Endothelial cell of umbilical vein (primary cell): ENCODE measurements around the gene ZKSCAN3.

Source experiments
- CTCF ChIP-seq, 2 donors: IDR thresholded peaks; 1 replicate in 1 of 2; 2 replicates in 1 of 2; pipeline ENCODE4 v1.5.1; 2011; ENCODE audit warnings: low read length in 2 of 2, mild to moderate bottlenecking in 2 of 2, moderate library complexity in 2 of 2, control low read depth in 1 of 2, inconsistent platforms in 1 of 2, low read depth in 1 of 2; ENCODE audit not compliant: insufficient read depth in 1 of 2; ENCODE audit errors: extremely low read depth in 1 of 2
- EZH2 ChIP-seq: IDR thresholded peaks from 2 replicates; pipeline ENCODE4 v1.6.1; 2012; ENCODE audit warnings: borderline replicate concordance, low read depth, mild to moderate bottlenecking, moderate library complexity, low read length, inconsistent platforms; ENCODE audit not compliant: severe bottlenecking
- FOS ChIP-seq: IDR thresholded peaks from 2 replicates; pipeline ENCODE4 v1.6.1; 2011; ENCODE audit warnings: mild to moderate bottlenecking, low read length, moderate library complexity, borderline replicate concordance; ENCODE audit not compliant: insufficient read depth
- GATA2 ChIP-seq: IDR thresholded peaks from 2 replicates; pipeline ENCODE4 v1.7.0; 2011; ENCODE audit warnings: low read depth, mild to moderate bottlenecking, moderate library complexity, mixed read lengths, low read length; ENCODE audit not compliant: insufficient read length, insufficient read depth
- JUN ChIP-seq: IDR thresholded peaks from 2 replicates; pipeline ENCODE4 v1.6.1; 2011; ENCODE audit warnings: borderline replicate concordance, low read depth; ENCODE audit not compliant: insufficient read length, insufficient read depth
- MAX ChIP-seq: IDR thresholded peaks from 2 replicates; pipeline ENCODE4 v1.6.1; 2011; ENCODE audit not compliant: insufficient read depth, insufficient read length
- MYC ChIP-seq: IDR thresholded peaks from one replicate; pipeline ENCODE4 v1.6.1; 2011; ENCODE audit warnings: mild to moderate bottlenecking, low read depth, low read length
- POLR2A ChIP-seq: IDR thresholded peaks from 2 replicates; pipeline ENCODE4 v1.6.1; 2012; ENCODE audit warnings: low read depth, mild to moderate bottlenecking, control low read depth, low read length
- POLR2AphosphoS5 ChIP-seq: IDR thresholded peaks from 2 replicates; pipeline ENCODE4 v1.6.1; 2012; ENCODE audit warnings: low read depth, mild to moderate bottlenecking, control low read depth, low read length, moderate library complexity; ENCODE audit not compliant: insufficient read depth

DNA sequence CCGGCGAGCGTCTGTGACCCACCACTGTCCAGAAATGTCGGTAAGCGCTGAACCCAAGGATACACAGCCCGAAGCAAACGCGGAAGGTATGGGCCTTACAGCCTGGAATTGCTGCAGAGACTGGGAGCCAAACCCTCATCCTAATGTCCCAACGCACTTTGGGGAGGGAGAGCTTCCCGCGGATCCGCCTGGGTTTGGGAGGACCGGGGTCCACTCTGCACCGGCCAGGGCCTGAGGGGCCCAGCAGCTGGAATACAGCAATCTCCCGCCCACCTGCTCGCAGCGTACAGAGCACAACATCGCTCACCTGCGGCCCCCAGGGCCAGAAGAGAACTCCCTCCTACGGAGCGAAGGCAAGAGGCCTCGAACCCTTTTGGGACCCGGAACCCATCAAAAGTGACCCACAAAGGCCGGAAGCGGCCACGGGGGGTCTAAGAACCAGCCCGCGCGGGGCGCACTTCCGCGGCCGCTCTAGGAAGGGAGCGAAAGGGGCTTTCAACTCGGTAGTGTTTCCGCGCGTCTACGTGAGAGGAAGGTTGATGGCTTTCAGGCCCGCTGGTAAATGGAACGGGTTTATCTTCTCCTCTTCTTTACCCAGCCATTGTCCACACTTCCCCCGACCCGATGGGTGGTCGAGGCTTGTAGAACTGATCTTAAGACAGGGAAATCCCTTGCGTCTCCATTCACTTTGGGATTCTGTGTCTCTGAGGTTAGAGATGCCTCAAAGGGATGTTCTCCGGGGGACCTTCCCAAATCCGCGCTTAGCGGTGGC is 49.8 kb downstream of the ZKSCAN3 start, which contains the start of gene ZSCAN12:
- TF ChIP-seq POLR2AphosphoS5 (peak; percentile 74), EZH2 (no peak), POLR2A (peak; percentile 80), CTCF (IDR thresholded peaks at IDR 0.05; ENCODE audit: extremely low read depth in 1 of 2, insufficient read depth in 1 of 2, low read depth in 1 of 2, low read length in 2 of 2) (peak; percentile 39 to 71), MYC (no peak), MAX (peak; percentile 15), GATA2 (no peak), JUN (no peak), FOS (no peak)
